HL-60 (cell line): ENCODE measurements around the gene SSH2.

ENCODE experiments used
- CTCF ChIP-seq: IDR thresholded peaks from one replicate; pipeline ENCODE4 v1.5.1; 2011; ENCODE audit warnings: low read length, control low read depth, inconsistent platforms; ENCODE audit not compliant: insufficient read depth
- POLR2AphosphoS5 ChIP-seq: IDR thresholded peaks from 2 replicates; pipeline ENCODE4 v1.6.1; 2012; ENCODE audit warnings: low read depth
- TF ChIP-seq, protein P1 (sequence below): IDR thresholded peaks from 2 replicates; pipeline ENCODE4 v1.6.1; 2012; ENCODE audit warnings: low read depth; ENCODE audit not compliant: insufficient replicate concordance

- no peak for TF ChIP-seq CTCF
- TF ChIP-seq POLR2AphosphoS5: no peak
- TF ChIP-seq, protein P1, sequence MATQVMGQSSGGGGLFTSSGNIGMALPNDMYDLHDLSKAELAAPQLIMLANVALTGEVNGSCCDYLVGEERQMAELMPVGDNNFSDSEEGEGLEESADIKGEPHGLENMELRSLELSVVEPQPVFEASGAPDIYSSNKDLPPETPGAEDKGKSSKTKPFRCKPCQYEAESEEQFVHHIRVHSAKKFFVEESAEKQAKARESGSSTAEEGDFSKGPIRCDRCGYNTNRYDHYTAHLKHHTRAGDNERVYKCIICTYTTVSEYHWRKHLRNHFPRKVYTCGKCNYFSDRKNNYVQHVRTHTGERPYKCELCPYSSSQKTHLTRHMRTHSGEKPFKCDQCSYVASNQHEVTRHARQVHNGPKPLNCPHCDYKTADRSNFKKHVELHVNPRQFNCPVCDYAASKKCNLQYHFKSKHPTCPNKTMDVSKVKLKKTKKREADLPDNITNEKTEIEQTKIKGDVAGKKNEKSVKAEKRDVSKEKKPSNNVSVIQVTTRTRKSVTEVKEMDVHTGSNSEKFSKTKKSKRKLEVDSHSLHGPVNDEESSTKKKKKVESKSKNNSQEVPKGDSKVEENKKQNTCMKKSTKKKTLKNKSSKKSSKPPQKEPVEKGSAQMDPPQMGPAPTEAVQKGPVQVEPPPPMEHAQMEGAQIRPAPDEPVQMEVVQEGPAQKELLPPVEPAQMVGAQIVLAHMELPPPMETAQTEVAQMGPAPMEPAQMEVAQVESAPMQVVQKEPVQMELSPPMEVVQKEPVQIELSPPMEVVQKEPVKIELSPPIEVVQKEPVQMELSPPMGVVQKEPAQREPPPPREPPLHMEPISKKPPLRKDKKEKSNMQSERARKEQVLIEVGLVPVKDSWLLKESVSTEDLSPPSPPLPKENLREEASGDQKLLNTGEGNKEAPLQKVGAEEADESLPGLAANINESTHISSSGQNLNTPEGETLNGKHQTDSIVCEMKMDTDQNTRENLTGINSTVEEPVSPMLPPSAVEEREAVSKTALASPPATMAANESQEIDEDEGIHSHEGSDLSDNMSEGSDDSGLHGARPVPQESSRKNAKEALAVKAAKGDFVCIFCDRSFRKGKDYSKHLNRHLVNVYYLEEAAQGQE: no peak
Measured at GRCh38 chr17:29836643-29837042, 93.4 kb downstream of the SSH2 start.
